ENCODE data around the gene LPIN1.

- TF ChIP-seq ZFP36 (IDR thresholded peaks at IDR 0.05; ENCODE audit: borderline replicate concordance, partially characterized antibody) = no peak
- no peak for TF ChIP-seq CEBPB (IDR thresholded peaks at IDR 0.05)
- TF ChIP-seq CTCF (IDR thresholded peaks at IDR 0.05) = no peak
- no peak for TF ChIP-seq POLR2A (IDR thresholded peaks at IDR 0.05; ENCODE audit: low read length)
- TF ChIP-seq RAD21 (conservative IDR thresholded peaks at IDR 0.05 in 1 of 2, IDR thresholded peaks at IDR 0.05 in 1 of 2) = no peak
- no peak for TF ChIP-seq POLR2AphosphoS2 (conservative IDR thresholded peaks at IDR 0.05; ENCODE audit: low read length)
- TF ChIP-seq CBX2 (IDR thresholded peaks at IDR 0.05; ENCODE audit: borderline replicate concordance, low read depth) = no peak
Observed at GRCh38 chr2:11796190-11797171, 50.0 kb downstream of the LPIN1 start.

Data from A549 (cell line).